Activated CD8-positive, alpha-beta memory T cell treated with anti-CD3 and anti-CD28 coated beads for 4 hours (primary cell): Measurements from ENCODE around the gene SLC25A24.
"Not testable (repeated sequence)": the region's sequence is repeated elsewhere in the genome, so short reads cannot be mapped to it uniquely, and the experiment has no call there.

Experiments
- DNase-seq, 2 donors: peaks; one replicate each; pipeline ENCODE4 v3.0.0-alpha.2; 2020; ENCODE audit warnings: low read depth in 2 of 2

Gene SLC25A24

GRCh38 chr1:108140177-108140576 is 60.0 kb downstream of the SLC25A24 start:
- DNase-seq: no peak

- DNase-seq: not testable (repeated sequence)
Observed at GRCh38 chr1:108139555-108139954, 60.6 kb downstream of the SLC25A24 start.

- not testable (repeated sequence) for DNase-seq
Observed at GRCh38 chr1:108133148-108133547, 67.0 kb downstream of the SLC25A24 start.

GRCh38 chr1:108132367-108132766 is 67.8 kb downstream of the SLC25A24 start:
- DNase-seq: not testable (repeated sequence)

GRCh38 chr1:108131281-108131680 is 68.9 kb downstream of the SLC25A24 start:
- not testable (repeated sequence) for DNase-seq

- DNase-seq: no peak
Observed at GRCh38 chr1:108130794-108131193, 69.3 kb downstream of the SLC25A24 start.

- no peak for DNase-seq
Observed at GRCh38 chr1:108129999-108130398, 70.1 kb downstream of the SLC25A24 start.

- DNase-seq: peak; percentile 34 to 38
Observed at GRCh38 chr1:108125312-108126138, 74.6 kb downstream of the SLC25A24 start.

GRCh38 chr1:108124622-108125311 is 75.4 kb downstream of the SLC25A24 start:
- DNase-seq: no peak

- no peak for DNase-seq
Observed at GRCh38 chr1:108124023-108124422, 76.1 kb downstream of the SLC25A24 start.

- no peak for DNase-seq
Observed at GRCh38 chr1:108121358-108122143, 78.6 kb downstream of the SLC25A24 start.

GRCh38 chr1:108120163-108120562 is 80.0 kb downstream of the SLC25A24 start:
- no peak for DNase-seq

GRCh38 chr1:108119500-108119899 is 80.6 kb downstream of the SLC25A24 start:
- no peak for DNase-seq

- no peak for DNase-seq
Observed at GRCh38 chr1:108117945-108118902, 81.9 kb downstream of the SLC25A24 start.

- DNase-seq: no peak
Observed at GRCh38 chr1:108117237-108117636, 82.9 kb downstream of the SLC25A24 start.

- DNase-seq: no peak
Observed at GRCh38 chr1:108114033-108114599, 86.0 kb downstream of the SLC25A24 start.

GRCh38 chr1:108113496-108113895 is 86.6 kb downstream of the SLC25A24 start:
- DNase-seq: no peak

GRCh38 chr1:108109295-108109973 is 90.7 kb downstream of the SLC25A24 start:
- no peak for DNase-seq

- DNase-seq: no peak
Observed at GRCh38 chr1:108108119-108108518, 92.0 kb downstream of the SLC25A24 start.

- DNase-seq: no peak
Observed at GRCh38 chr1:108107658-108108057, 92.5 kb downstream of the SLC25A24 start.
